AG10803 (cell line): ENCODE results near the gene HTD2.
"Not testable (repeated sequence)": the region's sequence is repeated elsewhere in the genome, so short reads cannot be mapped to it uniquely, and the experiment has no call there.

Source experiments
- DNase-seq: peaks from one replicate; pipeline ENCODE4 v3.0.0; 2010; ENCODE audit warnings: low read depth
- H3K4me3 ChIP-seq: 2 replicates; pipeline ENCODE4 v1.5.1; 2011; ENCODE audit warnings: mild to moderate bottlenecking, low read length, control low read depth
- CTCF ChIP-seq: conservative IDR thresholded peaks from 2 replicates; pipeline ENCODE4 v1.5.1; 2011; ENCODE audit warnings: mild to moderate bottlenecking, low read length, control low read depth, inconsistent platforms

Gene HTD2

DNA sequence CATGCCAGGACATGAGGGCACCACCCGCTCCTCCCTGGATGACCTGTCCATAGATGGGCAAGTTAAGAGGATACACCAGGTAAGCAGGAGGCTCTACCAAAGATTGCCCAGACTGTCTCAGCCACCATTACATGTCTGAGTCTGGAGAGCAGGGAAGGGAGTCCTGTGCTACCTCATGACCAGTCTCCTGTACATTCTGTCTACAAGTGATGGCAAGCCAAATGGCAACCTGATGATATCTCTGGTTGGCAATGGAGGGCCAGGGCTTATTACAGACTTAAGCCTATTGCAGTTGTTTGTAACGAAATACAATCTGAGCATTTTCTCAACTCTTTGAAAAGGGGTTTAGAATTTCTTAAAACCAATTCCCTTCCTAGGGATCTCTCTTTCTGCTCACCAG, 37.0 kb upstream of the HTD2 start:
- H3K4me3 ChIP-seq, result no peak overlapping the region
- DNase-seq, result no peak
- no peak for TF ChIP-seq CTCF

GRCh38 chr3:58270485-58270884, 35.8 kb upstream of the HTD2 start:
- no peak for TF ChIP-seq CTCF
- no peak for DNase-seq
- H3K4me3 ChIP-seq, result no peak overlapping the region

GRCh38 chr3:58271901-58272501, 34.3 kb upstream of the HTD2 start:
- peak; percentile 94 for DNase-seq
- TF ChIP-seq CTCF, result no peak
- H3K4me3 ChIP-seq, result no peak overlapping the region

- peak; percentile 16 for DNase-seq
- no peak for TF ChIP-seq CTCF
- H3K4me3 ChIP-seq, result no peak overlapping the region
Observed at GRCh38 chr3:58272891-58273290, 33.4 kb upstream of the HTD2 start.

DNA sequence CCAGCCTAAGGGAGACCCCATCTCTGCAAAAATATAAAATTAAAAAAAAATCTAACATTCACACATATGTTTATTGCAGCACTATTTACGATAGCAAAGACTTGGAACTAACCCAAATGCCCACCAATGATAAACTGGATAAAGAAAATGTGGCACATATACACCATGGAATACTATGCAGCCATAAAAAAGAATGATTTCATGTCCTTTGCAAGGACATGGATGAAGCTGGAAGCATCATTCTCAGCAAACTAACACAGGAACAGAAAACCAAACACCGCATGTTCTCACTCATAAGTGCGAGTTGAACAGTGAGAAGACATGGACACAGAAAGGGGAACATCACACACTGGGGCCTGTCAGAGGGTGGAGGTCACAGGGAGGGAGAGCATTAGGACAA, 33.0 kb upstream of the HTD2 start:
- not testable (repeated sequence) for DNase-seq, H3K4me3 ChIP-seq

DNA sequence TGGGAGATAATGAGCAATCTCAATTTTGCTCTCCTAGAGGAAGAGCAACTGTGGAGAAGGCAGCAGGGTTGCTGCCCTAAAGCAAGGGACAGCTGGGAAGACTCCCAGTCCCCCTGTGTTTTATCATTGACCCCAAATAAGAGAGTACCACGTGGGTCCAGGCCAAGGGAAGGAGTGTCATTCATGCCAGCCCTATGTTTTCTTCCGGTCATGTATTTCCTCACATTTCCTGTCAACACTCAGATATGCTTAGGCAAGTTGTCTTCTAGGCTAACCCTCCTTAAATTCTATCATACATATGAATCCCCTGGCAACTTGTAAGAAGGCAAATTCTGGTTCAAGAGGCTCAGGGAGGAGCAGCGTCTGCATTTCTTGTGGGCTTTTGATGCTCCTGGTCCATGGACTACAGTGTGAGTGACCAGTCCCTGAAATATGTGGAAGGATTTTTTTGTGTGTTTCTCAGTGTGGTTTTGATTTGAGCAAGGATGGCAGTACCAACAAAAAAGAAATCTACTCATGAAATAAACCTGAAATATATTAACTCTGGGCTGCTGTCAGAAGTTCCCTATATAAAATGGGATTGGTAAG, 32.2 kb upstream of the HTD2 start:
- peak; percentile 79 for DNase-seq
- TF ChIP-seq CTCF, result no peak

DNA sequence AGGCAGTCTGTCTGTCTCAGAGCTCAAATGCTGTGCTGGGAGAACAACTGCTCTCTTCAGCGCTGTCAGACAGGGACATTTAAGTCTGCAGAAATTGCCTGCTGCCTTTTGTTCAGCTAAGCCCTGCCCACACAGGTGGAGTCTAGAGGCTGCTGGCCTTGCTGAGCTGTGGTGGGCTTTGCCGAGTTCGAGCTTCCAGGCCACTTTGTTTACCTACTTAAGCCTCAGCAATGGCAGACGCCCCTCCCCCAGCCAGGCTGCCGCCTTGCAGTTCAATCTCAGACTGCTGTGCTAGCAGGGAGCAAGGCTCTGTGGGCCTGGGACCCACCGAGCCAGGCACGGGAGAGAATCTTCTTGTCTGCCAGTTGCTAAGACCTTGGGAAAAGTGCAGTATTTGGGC, 25.3 kb upstream of the HTD2 start:
- DNase-seq, result no peak
- TF ChIP-seq CTCF, result no peak
- H3K4me3 ChIP-seq, result no peak overlapping the region

More for the DNA sequence above, 32.2 kb upstream of the HTD2 start:
- no peak overlapping the region for H3K4me3 ChIP-seq
